CD4-positive, alpha-beta T cell treated with Interleukin-12 subunit alpha and Interleukin-12 subunit beta, for 1 hour (primary cell): ENCODE measurements around the gene BRICD5.

Experiments used
- DNase-seq: peaks from one replicate; pipeline ENCODE4 v3.0.0-alpha.2; 2020

Gene BRICD5

DNA sequence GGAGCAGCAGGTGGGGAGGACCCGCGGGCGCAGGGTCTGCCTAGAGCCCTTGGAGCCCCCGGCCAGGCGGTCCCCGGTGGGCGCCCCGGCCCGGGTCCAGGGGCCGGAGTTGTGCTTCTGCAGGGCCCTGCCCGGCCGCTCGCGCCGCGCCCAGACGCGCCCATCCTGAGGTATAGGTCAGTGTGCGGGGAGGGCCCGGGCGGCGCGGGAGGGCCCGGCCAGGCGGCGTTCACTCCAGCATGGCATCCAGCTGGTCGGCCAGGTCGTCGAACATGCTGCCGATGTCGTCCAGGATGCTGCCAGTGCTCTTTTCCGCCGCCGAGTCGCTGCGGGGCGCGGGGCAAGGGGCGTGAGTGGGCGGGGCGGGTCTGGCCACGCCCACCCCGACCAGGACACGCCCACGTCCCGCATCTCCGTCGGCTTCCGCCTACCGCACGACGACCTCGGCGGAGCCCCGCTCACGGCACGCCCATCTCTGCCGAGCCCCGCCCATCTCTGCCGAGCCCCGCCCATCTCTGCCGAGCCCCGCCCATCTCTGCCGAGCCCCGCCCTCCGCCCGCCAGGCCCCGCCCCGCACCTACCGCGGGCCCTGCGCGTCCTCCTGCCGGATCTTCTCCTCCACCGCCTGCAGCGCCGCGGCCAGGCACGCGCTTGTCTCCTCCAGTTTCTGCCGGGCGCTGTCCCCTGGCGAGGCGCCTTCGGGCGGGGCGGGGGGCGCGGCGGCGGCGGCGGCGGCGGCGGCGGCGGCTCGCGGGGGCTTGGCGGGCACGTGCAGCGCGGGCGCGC is 32.1 kb downstream of the BRICD5 start:
- peak; percentile 52 for DNase-seq

DNA sequence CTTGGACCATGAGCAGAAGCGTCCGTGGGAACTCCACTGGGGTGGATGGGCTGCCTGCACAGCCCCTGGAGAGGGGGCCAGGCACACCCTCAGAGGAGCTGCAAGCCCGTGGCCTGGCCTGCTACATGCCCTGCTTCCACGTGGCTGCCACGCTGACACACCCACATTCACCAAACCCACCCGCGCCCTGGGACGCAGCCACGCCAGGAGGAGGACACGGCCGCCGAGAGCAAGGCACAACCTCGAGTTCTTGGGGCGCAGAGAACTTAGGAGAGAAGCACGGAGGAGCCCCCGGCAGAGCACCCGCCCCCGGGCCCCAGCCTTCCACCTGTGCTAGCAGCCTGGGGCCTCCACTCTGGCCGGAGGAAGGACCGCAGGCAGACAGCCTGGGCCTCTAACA is 33.1 kb downstream of the BRICD5 start:
- no peak for DNase-seq

DNA sequence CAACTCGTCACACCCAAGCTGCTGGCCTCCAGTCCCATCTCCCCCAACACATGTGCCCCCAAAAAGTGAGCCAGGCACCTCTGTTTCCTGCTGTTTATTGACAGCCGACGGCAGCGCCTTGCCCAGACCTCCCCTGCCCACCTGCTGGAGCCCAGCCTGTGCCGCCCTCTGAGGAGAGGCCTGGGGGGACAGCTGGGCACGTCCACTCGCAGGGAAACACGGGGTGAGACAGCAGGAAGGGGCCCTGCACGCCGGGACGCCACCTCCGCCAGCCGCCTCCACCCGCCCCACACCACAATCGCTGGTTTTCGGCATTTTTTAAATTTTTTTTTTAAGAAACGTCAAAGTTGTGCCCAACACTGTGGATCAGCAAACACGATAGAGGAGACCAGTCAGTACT is 33.6 kb downstream of the BRICD5 start:
- no peak for DNase-seq

DNA sequence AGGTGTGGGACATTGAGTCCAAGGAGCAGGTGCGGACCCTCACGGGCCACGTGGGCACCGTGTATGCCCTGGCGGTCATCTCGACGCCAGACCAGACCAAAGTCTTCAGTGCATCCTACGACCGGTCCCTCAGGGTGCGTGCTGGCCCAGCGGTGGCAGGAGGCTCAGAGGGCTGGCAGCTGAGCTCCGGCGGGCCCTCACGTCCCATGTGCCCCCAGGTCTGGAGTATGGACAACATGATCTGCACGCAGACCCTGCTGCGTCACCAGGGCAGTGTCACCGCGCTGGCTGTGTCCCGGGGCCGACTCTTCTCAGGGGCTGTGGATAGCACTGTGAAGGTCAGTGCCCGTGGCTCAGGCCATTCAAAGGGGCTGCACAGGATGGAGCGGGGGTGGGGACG is 34.6 kb downstream of the BRICD5 start:
- no peak for DNase-seq

DNA sequence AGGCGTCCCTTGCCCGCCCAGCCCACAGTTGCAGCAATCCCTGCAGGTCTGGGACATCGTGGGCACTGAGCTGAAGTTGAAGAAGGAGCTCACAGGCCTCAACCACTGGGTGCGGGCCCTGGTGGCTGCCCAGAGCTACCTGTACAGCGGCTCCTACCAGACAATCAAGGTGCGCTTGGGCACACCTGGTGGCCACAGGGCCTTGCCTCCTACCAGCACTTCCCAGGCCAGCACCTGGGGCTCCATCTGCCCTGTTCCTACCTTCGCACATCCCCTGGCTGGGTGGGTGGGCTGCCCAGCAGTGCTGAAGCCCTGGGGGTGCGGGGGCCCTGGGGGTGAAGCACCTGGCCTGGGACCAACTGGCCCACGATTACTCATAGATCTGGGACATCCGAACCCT is 35.2 kb downstream of the BRICD5 start:
- no peak for DNase-seq

DNA sequence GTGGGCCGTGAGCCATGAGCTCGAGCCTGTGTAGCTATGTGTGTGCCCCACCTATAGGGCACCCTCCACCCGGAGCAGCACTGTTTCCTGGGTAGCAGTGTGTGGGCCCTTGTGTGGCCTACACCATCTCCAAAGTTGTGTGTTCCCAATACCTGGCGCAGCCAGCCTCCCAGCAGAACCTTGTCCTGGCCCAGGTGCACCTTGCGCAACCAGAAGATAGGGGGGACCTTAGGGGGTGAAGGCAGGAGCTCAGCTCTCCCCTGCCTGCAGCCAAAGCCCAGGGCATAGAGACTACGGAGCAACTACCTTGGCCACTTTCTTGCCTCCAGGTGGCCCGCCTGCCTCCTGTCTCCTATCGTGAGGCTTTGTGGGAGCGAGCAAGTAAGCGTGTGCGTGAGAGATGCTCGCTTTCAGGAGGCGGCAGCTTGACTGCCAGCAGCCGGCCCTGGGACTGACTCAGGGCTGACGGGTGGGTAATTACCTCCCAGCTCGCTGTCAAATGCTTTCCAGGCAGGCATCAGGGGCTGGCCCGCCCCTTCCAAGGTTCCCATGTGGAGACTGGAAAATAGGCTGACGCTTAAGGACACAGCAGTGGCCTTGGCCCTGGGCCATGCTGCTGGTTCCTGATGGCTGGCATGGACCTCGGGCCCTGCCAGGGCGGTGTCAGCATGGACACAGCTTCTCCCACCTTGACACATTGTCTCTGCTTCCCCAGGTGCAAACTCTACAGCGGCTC is 36.1 kb downstream of the BRICD5 start:
- no peak for DNase-seq

DNA sequence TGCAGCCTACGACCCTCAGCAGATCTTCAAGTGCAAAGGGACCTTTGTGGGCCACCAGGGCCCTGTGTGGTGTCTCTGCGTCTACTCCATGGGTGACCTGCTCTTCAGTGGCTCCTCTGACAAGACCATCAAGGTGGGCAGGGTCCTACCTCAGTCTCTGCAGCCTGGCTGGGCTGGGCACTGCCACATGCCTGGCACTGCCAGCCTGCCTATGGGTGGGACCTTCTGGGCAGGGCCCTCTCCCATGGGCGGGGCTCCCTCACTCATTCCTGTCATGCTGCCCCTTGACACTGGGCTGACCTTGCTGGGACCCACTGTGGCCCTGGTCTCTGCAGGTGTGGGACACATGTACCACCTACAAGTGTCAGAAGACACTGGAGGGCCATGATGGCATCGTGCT is 36.7 kb downstream of the BRICD5 start:
- DNase-seq, result no peak

DNA sequence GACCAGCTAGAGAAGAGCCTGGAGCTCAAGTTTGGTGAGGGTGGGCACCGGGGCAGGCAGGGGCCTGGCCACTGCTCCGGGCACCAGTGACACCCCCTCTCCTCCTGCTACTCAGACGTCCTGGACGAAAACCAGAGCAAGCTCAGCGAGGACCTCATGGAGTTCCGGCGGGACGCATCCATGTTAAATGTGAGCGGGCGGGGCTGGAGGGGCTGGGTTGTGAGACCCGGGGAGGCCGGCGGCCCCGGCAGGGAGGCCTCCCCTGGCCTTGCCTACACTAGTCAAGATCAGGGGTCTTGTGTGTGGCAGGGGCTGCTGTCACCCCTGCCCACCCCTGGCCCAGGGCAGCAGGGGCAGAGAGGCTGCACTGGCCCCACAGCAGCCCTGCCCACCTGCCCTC is 37.3 kb downstream of the BRICD5 start:
- no peak for DNase-seq

DNA sequence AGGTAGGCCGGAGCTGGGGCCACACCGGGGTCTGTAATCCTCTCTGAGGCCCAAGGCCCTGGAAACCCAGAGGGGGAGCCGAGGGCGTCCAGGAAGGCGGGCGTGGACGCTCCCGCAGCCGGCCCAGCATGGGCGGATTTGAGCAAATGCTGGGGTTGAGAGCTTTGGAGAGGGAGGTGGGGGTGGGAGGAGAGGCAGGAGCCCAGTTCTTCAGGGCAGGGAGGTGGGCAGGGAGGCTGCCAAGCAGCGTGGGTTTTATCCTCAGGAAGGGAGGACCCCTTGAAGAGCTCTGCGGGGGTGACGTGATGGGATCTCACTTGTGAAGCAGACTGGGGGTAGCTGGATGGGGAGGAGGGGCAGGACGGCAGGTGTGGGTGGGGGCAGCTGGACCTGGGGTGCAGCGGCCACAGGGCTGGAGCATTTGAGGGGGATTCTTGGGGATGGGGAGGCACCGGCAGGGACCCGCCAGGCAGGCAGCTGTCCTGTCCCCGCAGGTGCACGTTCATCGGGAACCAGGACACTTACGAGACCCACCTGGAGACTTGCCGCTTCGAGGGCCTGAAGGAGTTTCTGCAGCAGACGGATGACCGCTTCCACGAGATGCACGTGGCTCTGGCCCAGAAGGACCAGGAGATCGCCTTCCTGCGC is 37.9 kb downstream of the BRICD5 start:
- no peak for DNase-seq

DNA sequence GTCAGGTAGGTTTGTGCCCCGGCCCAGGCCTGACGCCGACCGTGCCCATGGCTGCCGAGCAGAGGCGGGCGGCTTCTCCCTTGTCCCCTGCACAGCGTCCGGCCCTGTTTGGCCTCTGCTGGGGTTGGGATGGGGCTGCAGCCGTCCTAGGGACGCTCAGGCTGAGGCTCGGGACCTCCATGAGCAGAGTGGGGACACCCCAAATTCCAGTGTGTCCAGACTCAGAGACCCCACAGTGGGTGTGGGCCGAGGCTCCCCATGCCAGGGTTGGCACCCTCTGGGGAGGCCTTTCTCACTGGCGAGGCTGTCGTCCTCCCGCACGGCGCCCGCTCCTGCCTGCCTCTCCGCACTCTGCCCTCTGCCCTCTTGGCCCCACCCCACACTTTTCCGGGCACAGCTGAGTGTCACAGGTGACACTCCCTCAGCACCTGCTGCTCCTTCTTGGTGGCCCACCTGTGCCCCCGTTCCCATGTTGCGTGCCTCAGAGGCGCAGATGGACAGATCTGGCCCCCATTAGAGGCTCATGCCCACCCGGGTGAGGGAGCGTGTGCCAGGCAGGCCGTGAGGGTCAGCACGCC is 39.0 kb downstream of the BRICD5 start:
- DNase-seq, result no peak

DNA sequence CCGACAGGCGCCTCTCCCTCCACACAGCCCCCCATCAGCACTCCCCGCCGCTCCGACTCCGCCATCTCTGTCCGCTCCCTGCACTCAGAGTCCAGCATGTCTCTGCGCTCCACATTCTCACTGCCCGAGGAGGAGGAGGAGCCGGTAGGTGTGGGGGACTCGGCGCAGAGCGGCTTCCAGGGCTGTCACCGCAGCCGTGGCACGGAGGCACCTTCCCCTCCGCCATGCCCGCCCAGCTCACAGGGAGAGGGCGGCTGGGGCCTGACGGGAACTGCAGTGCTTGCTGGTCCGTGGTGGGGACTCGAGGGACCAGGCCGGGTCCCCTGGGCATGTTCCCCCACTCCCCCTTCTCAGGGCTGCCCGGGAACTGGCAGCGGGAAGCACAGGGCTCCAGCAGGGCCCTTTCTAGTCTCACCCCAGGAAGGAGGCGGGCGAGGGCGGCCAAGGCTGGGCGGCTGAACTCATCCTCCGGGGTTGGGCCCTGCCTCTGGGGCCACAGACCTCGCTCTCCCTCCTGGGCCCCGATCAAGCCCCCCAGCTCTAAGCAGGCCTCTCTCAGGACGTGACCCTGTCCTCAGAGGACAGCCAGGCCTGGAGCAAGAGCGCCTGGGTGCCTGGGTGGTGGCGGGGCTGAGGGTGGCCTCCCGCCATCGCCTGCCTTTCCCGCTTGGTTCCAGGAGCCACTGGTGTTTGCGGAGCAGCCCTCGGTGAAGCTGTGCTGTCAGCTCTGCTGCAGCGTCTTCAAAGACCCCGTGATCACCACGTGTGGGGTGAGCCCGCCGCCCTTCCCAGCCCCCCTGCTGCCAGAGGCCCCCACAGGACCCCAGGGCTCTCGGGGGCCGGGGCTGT is 39.9 kb downstream of the BRICD5 start:
- DNase-seq, result no peak

DNA sequence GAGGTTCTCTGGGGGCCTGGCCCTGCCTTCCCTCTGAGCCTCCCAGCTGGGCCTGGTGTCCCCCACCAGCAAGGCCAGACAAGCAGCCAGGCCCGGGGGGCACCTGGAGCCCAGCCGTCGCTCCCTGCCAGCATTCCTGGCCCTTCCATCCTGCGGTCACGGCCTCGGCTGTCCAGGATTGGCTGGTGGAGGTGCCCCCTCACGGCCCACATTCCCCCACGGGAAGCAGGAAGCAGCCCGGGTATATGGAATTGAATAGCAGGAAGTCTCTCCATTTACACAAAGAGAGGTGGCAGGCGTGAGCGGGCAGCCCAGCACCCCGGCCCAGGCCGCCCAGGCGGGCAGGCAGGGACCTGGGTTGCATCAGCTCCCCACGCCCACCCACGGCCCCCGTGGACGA is 40.6 kb downstream of the BRICD5 start:
- DNase-seq, result no peak

DNA sequence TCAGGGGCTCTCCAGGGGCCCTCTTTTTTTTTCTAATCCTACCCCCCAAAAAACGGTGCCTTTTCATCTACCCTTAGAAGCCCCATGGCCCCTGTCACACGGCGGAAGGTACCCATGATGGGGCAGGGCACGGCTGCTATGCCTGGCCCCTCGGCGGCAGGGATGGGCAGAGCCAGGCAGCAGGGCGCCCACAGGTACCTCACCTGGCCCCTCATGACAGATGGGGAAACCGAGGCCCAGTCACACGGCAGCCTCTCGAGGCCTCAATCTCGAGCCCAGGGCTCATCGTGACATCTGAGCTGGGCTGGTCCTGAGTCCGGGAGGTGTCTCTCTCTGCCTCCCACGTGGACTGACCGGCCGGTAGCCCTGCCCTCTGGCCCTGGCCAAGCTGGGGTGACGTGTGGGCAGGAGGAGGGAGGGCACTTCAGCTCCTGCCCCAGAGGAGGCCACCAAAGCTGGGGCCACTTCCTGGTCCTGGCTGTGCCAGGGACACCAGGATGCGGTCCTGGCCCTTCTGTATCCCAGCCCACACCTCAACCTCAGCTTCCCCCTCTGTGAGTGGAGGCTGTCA is 43.5 kb downstream of the BRICD5 start:
- DNase-seq, result no peak

DNA sequence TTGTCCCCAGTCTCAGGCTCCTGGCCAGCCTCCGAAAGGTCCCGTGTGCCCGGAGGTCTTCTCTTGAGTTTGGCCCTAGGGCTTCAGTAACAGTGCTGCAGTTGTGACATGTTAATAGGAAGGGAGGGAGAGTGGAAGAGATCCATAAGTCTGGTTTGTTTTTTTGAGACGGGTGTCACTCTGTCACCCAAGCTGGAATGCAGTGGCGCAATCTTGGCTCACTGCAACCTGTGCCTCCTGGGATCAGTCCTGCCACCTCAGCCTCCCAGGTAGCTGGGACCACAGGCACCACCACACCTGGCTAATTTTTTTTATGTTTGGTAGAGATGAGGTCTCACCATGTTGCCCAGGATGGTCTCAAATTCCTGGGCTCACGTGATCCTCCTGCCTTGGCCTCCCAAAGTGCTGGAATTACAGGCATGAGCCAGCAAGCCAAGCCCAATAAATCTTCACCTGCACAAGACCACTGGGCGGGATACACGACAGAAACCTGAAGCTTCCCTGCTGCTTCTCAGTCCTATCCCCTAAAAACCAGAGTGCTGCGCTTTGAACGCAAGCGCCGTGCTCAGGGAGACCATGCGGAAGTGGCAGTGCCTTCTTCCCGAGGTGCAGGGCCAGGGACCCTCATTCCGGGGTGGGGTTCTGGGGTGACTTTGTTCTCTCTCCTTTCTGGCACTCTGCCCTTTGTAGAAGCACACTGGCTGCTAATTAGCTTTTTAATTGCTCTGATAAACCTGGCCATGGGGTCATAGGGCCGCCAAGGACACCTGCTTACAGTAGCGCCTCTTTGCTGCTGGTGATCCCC is 44.2 kb downstream of the BRICD5 start:
- no peak for DNase-seq

DNA sequence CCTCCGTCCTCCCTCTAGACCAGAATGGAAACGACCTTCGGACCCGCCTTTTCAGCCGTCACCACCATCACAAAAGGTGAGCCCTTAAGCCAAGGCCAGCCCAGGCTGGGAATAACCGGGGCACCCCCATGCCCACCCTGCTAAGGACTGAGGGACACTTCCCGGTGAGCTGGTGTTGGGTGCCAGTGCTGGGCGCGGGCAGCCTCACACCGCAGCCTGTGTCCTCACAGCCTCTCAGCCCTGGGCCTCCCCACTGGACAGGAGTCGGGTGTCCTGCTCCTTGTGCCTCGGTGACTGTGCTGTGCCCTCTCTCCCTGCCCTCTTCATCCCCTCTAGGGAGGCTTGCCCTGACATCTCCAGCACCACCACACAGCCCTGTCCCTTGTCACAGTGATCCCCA is 44.8 kb downstream of the BRICD5 start:
- DNase-seq, result no peak

DNA sequence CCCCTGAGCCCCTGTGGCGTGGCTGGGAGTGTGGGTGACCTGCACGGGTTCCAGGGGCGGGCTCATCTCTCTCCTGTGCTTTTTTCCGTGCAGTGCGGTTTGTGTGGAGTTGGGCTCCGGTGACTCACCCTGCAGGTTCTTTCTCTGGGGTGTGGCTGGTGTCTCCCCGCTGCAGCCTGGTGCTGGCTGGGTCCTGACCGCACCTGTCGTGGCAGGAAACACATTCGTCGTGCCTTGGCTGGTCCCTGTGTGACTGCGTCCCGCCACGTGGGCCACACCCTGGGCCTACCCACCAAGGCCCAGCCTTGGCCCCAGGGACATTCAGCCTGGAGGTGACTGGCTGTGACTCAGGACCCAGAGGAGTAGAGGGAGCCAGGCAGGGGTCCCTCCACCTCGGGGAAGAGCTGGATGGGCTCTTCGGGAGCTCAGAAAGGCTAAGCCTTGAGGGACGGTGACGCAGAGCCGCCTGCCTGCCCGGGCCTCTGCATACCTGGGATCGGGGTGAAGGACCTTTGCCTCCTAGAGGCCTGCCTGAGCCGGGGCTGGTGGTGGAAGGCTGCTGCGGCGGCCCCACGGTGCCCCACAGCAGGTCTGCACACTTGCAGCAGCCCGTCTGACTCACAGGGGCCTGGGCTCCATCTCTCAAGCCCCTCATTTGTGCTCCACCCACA is 47.3 kb downstream of the BRICD5 start:
- DNase-seq, result peak; percentile 34

DNA sequence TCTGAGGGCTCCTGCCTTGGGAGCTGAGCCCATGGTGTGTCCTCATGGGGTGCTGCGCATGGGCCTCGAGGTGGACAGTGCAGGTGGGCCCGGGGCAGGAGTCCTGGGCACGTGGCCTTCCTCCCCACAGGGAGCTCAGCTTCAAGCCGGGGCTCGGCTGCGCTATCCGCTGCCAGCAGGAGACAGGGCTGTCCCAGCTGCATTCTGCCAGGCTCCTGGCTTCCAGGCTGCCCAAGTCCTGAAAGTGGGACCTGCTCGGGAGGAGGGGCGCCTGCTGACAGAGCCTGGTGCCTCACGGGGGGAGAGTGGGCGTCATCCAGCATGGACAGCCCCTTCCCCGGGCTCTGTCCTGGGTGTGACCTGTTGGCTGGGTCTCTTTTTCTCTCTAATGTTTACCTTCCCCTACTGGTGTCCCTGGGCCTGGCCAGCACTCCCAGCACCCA is 48.0 kb downstream of the BRICD5 start:
- no peak for DNase-seq

DNA sequence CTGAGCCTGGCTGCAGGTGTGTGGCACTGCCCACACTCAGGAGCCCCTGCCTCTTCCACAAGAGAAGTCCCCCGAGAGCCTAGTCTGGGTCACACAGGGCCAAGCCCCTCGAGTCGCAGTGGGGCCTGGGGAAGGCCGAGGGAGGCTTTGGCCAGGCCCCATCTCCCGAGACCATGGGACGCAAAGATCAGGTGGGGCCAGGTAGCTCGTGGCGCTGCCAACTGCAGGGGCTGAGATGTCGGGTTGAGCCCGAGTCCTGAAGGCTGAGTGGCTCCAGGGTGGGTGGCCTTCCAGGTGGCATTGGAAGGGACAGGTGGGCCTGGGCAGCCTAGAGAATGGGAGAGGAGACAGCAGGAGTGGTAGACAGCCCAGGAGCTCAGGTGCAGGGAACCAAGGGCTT is 48.8 kb downstream of the BRICD5 start:
- no peak for DNase-seq

DNA sequence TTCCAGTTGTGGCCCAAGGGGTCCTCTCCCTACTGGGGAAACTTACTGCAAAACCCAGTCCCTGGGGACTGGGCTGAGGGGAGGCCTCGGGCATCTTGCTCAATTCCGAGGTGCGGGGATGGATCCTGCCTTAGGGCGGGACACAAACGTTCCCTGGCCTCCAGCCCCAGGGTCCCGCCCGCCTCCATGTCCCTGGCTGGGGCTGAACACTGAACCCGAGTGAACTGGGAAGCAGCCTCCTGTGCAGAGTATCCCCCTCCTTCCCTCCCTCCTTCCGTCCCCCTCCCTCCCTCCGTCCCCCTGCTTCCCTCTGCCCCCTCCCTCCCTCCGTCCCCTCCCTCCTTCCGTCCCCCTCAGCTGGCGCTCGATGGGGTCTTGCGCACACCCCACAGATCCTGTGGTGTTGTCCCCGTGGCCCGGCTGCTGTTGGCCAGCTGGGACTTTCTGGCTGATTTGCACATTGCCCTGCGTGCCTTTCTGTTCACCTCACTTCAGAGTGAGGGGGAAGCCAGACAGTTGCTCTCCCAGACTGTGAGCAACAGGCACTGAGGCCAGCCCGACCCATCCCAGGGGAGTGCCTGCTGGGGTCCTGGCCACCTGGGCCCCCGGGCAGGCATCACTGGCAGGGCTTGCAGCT is 49.6 kb downstream of the BRICD5 start:
- no peak for DNase-seq
